ENCODE measurements around the gene CNOT8. TPM values are rescaled to one million over a fixed set of nuclear protein-coding genes. Genes with fewer than 3 reads are reported as not detected.
A peak's percentile ranks its signal among the peaks of the same experiment; 100 is the strongest.

Gene CNOT8
- total and polyA plus RNA-seq, 9 of the 15 experiments (the other 6 are each of a cell fraction or from before 2014, with no cell fraction given), result 15.2 to 68.9 (median 52.1) TPM

DNA sequence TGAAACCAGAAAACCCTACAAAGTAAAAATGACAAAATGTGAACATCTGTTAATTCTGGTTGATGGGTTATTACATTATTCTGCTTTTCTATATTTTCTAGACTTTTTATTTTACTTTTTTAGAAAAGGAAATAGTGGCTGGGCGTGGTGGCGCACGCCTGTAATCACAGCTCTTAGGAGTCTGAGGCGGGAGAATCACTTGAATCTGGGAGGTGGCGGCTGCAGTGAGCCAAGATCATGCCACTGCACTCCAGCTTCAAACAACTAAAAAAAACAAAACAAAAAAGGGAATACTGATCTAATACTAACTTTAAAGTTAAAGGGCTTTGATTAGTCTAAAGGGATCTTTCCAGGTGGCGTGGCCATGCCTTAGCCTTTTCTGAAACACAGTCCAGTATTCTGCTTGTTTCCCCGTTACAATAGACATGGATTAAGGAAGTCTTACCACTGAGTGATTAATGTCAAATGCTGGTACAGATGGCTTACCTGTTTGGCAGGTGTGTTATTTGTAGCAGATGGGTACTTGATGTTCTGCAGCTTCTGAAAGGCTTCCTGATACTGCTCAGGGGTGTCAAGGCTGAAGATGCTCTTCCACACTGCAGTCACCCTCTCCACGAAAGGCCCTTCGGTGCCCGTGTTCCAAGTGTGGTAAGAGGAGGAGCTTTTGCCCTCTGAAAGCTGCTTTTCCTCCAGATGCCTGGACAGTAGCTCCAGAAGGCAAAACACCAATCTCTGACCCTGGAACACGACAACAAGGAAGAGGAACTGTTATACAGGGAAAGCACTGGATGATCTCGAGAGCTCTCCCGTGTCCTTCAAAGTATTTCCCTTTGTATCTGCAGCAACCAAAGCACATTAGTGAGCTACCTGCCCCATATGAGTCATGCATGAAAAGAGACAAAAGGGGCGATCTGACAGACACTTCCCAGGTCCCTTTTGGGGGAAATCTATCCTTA, 37.5 kb downstream of the CNOT8 start:
- no peaks in the 10 kb centered on the region for H3K79me2 ChIP-seq (ENCODE audit: control insufficient read depth, insufficient read depth, low read length)
- intact Hi-C loops (cut with micrococcal nuclease) (no loop called here), in situ Hi-C loops (cut with MboI) (no loop called here)
- H3K4me3 ChIP-seq, result no peak overlapping the region
- FAIRE-seq, result peak; percentile 26
- H3K36me3 ChIP-seq (ENCODE audit: control insufficient read depth, insufficient read depth, low read length), result peaks cover 94% of the 10 kb centered on the region
- BruUV-seq (replicated peaks), result no TSS peak
- H3K9me3 ChIP-seq (replicated peaks; ENCODE audit: control insufficient read depth, insufficient read depth, low read depth, low read length), result no peaks in the 10 kb centered on the region; the same call in 1 of the 2 replicates
- H3K27ac ChIP-seq (ENCODE audit: extremely low read depth, low read depth, low read length), result no peak overlapping the region
- H3K27me3 ChIP-seq (ENCODE audit: control insufficient read depth in 2 of 2, insufficient read depth in 2 of 2, low read length in 2 of 2), result no peaks in the 10 kb centered on the region
- H3K9ac ChIP-seq (ENCODE audit: insufficient read depth in 1 of 2, low read depth in 2 of 2, low read length in 2 of 2), result no peak overlapping the region
- no peaks in the 10 kb centered on the region for H3K4me1 ChIP-seq (replicated peaks in 1 of 2; ENCODE audit: control insufficient read depth in 2 of 2, insufficient read depth in 2 of 2, low read length in 2 of 2)
- H3K9me1 ChIP-seq (ENCODE audit: control insufficient read depth, insufficient read depth, low read length), result no peaks in the 10 kb centered on the region
- H4K20me1 ChIP-seq (replicated peaks; ENCODE audit: control insufficient read depth, insufficient read depth, low read length), result no peaks in the 10 kb centered on the region
- POLR2A ChIA-PET, result interaction anchor here (1.0 to 1.5 kb wide), 3 partner anchors 8 to 39 kb away, joined by 3 to 4 read pairs (median 3); no protein-coding TSS in a partner anchor
- no peak overlapping the region for H2AFZ ChIP-seq (ENCODE audit: low read depth, low read length)
- CTCF ChIA-PET (ENCODE audit: low intra/inter-chr PET ratio), result no interaction called here
- 90% methylated on average over 14 of the region's 14 CpGs for WGBS (ENCODE audit: insufficient coverage, low coverage, missing lambda C conversion rate)
- H3K4me2 ChIP-seq (ENCODE audit: insufficient read depth, low read length), result no peak overlapping the region
- no peak for ATAC-seq
- TF ChIP-seq ZNF174 (CRISPR knock-in tag; IDR thresholded peaks at IDR 0.05), result no peak
- no peak for TF ChIP-seq ZNF76 (CRISPR knock-in tag; IDR thresholded peaks at IDR 0.05; ENCODE audit: borderline replicate concordance)
- TF ChIP-seq ZNF766 (CRISPR knock-in tag; conservative IDR thresholded peaks at IDR 0.05), result no peak
- TF ChIP-seq ZNF785 (CRISPR knock-in tag; IDR thresholded peaks at IDR 0.05), result no peak
- TF ChIP-seq, protein P1, sequence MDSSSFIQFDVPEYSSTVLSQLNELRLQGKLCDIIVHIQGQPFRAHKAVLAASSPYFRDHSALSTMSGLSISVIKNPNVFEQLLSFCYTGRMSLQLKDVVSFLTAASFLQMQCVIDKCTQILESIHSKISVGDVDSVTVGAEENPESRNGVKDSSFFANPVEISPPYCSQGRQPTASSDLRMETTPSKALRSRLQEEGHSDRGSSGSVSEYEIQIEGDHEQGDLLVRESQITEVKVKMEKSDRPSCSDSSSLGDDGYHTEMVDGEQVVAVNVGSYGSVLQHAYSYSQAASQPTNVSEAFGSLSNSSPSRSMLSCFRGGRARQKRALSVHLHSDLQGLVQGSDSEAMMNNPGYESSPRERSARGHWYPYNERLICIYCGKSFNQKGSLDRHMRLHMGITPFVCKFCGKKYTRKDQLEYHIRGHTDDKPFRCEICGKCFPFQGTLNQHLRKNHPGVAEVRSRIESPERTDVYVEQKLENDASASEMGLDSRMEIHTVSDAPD (CRISPR knock-in tag; IDR thresholded peaks at IDR 0.05), result no peak
- TF ChIP-seq HNRNPK (IDR thresholded peaks at IDR 0.05; ENCODE audit: low read depth, low read length, poor library complexity, severe bottlenecking), result no peak
- TF ChIP-seq, protein P2, sequence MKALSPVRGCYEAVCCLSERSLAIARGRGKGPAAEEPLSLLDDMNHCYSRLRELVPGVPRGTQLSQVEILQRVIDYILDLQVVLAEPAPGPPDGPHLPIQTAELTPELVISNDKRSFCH (CRISPR knock-in tag; IDR thresholded peaks at IDR 0.05), result no peak
- TF ChIP-seq, protein P2 (tag; IDR thresholded peaks at IDR 0.05), result no peak
- no peak for DNase-seq (ENCODE audit: extremely low read depth in 1 of 4, low spot score in 3 of 4)
